Peyer's patch (tissue), 4 donors: ENCODE results near the gene LOXHD1.

Experiments used
- CTCF ChIP-seq, 6 experiments: fragments of 450-650 bp in 4 of 6; fragments of 200-600 bp in 2 of 6; sonication (generic) in 1 of 6; IDR thresholded peaks; one replicate each; pipeline ENCODE4 v1.5.1; 2017 to 2019; ENCODE audit warnings: antibody characterized with exemption in 6 of 6, mild to moderate bottlenecking in 3 of 6, moderate library complexity in 1 of 6
- POLR2A ChIP-seq, 2 donors: fragments of 450-650 bp; IDR thresholded peaks; one replicate each; pipeline ENCODE4 v1.5.1; 2017; ENCODE audit warnings: antibody characterized with exemption in 2 of 2, mild to moderate bottlenecking in 2 of 2, moderate library complexity in 2 of 2

- TF ChIP-seq CTCF (IDR thresholded peaks at IDR 0.05) = no peak
- TF ChIP-seq POLR2A (IDR thresholded peaks at IDR 0.05) = no peak
Measured at GRCh38 chr18:46447323-46447722, 209.7 kb downstream of the LOXHD1 start.
